Measurements from ENCODE around the gene BDKRB1. TPM values are rescaled to one million over a fixed set of nuclear protein-coding genes. Genes with fewer than 3 reads are reported as not detected.
"Not testable (repeated sequence)": the region's sequence is repeated elsewhere in the genome, so short reads cannot be mapped to it uniquely, and the experiment has no call there.

The BDKRB1 gene
- total RNA-seq, 1 donor from 2014 or later = 0.08 TPM

DNA sequence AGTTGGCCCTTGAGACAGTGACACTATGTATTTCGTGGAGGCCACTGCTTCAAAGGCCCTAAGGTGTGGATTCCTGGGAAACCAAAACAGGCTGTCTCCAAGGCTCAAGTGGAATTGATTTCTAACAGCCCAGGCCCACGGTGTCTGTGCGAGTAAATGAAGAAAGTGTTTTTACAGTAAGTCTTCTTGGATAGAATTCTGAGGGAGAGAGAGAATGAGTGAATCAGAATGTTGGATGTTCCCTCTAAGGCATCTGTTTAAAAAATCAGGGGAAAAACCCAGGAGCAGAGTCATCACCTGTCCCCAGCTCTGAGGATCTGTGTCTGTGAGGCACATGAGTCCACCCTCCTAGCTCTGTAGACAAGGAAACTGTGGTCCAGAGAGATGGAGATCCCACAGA, 22.3 kb upstream of the BDKRB1 start:
- no peak for DNase-seq (ENCODE audit: low read depth)

- DNase-seq (ENCODE audit: low read depth) = no peak
Measured at GRCh38 chr14:96235426-96235825, 20.6 kb upstream of the BDKRB1 start.

- DNase-seq (ENCODE audit: low read depth) = no peak
Measured at GRCh38 chr14:96237641-96238040, 18.4 kb upstream of the BDKRB1 start.

DNA sequence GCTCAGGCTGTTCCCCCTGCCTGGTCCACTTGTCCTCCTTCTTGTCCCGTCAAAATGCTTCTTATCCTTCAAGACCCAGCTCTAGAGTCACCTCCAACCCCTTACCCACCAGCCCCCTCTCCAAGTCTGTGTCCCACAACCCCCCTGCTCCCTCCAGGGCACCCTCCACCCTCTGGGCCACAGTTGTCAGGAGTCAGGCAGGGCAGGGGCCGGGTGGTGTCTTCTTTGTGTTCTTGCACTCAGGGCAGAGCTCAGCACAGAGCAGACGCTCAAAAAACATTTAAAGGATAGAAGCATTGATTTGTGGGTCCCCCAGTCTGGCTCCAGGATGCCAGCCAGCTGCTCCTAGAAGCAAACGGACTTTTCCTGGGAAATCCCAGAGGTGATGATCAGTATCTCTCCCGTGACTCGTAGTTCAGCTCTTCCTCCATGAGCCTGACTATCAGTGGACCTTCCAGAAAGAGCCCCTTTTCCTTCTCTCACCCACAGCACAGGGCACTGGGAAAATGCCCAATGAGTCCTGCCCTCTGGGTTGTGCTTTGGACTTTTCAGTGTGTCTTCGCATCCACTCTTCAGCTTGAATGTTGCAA, 17.2 kb upstream of the BDKRB1 start:
- no peak for DNase-seq (ENCODE audit: low read depth)

GRCh38 chr14:96239711-96240141, 16.3 kb upstream of the BDKRB1 start:
- DNase-seq (ENCODE audit: low read depth) = no peak

DNA sequence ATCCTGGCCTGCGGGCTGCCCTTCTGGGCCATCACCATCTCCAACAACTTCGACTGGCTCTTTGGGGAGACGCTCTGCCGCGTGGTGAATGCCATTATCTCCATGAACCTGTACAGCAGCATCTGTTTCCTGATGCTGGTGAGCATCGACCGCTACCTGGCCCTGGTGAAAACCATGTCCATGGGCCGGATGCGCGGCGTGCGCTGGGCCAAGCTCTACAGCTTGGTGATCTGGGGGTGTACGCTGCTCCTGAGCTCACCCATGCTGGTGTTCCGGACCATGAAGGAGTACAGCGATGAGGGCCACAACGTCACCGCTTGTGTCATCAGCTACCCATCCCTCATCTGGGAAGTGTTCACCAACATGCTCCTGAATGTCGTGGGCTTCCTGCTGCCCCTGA, 15.4 kb upstream of the BDKRB1 start:
- DNase-seq (ENCODE audit: low read depth) = no peak

DNA sequence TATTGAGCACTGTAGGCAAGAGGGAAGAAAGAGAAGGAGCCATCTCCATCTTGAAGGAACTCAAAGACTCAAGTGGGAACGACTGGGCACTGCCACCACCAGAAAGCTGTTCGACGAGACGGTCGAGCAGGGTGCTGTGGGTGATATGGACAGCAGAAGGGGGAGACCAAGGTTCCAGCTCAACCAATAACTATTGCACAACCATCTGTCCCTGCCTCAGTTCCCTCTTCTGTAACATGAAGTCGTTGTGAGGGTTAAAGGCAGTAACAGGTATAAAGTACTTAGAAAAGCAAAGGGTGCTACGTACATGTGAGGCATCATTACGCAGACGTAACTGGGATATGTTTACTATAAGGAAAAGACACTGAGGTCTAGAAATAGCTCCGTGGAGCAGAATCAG, 13.9 kb upstream of the BDKRB1 start:
- no peak for DNase-seq (ENCODE audit: low read depth)

- DNase-seq (ENCODE audit: low read depth) = no peak
Measured at GRCh38 chr14:96243785-96244184, 12.2 kb upstream of the BDKRB1 start.

DNA sequence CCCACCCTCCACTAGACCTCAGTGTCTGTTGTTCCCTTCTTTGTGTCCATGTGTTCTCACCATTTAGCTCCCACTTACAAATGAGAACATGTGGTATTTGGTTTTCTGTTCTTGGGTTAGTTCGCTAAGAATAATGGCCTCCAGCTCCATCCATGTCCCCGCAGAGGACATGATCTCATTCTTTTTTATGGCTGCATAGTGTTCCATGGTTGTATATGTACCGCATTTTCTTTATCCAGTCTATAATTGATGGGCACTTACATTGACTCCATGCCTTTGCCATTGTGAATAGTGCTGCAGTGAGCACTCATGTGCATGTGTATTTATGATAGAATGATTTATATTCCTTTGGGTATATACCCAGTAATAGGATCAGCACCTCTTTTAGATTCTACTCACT, 10.9 kb upstream of the BDKRB1 start:
- not testable (repeated sequence) for DNase-seq (ENCODE audit: low read depth)

DNA sequence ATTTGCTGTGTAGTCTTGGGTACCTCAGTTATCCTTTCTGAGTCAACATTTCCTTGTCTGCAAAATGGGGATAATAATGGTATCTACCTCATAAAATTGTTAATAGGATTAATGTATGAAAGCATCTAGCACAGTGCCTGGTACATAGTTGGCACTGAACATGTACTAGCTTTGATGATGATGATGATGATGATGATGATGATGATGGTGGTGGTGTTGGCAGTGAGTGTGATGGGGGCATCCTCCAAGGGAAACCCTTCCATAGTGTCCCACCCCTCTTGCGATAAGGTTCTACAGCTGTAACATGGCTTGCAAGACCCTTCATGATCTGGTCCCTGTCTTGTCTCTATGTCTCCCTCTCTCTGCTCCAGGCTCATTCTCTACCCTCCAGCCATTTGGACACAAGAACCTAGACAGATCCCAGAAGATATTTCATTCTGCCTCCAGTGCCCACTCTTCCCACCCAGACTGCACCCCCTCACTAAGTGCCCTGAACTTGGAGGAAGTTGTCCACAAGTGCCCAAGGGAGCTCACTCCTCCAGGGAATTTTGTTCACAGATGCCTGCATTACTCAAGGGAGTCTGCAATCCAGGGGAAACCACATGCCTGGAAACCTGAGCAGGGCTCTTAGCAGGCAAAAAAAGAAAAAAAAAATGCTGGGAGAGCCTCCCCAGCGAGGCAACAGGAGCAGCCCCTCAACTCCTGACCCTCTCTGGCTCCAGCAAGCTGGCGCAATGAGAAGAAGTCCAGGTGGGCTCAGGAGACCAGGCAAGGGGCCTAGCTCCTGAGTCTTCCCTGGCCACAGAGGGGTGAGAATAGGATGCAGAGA, 10.1 kb upstream of the BDKRB1 start:
- DNase-seq (ENCODE audit: low read depth) = peak; percentile 63

DNA sequence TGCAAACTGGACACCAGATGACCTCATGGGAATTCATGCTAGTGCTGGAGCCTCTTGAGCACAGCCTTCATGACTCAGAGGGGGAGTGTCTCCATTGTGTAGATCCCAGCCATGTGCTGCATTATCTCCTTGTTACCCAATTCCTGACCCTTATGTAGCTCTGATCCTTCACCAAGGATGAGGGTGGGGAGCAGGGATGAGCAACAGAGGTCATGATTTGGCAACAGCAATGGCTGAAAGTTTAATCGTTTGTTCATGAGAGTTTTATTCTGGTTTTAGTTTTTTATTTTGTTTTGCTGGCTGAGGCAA, 9.5 kb upstream of the BDKRB1 start:
- DNase-seq (ENCODE audit: low read depth) = peak; percentile 85

GRCh38 chr14:96247031-96247430, 9.0 kb upstream of the BDKRB1 start:
- no peak for DNase-seq (ENCODE audit: low read depth)

DNA sequence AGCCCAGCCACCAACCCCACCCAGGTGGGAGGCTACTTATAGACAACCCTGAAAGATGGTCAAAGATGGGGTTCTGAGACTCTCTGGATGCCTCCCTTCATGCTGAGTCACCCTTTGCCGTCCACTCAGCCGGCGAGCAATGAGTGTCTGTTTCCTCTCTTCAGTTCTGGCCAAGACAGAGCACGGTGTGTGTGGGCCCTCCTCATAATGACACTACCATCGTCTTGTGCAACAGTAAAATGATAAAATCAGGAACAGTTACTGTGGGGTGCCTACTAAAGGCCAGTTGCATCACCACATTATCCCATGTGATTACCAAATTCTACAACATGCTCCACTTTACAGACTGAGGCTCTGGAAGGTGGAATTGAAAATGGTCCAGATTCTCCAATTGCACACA, 7.0 kb upstream of the BDKRB1 start:
- no peak for DNase-seq (ENCODE audit: low read depth)

DNA sequence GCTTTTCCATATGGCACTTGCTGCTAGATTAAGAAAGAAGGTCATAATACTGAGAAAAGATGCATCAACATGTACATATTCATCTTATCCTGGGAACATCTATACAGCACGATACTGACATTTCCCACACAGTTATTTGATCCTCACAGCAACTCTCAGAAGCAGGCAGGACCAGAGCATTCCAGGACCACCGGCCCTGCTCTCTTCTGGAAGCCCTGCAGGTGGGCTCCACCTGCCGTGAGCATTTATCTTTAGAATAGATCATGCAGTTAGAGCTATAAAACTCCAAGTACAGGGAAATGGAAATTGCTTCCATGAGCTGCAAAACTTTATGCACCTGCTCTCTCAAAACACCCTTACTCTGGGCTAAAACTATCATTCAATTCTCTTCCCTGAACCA, 5.5 kb upstream of the BDKRB1 start:
- DNase-seq (ENCODE audit: low read depth) = no peak

GRCh38 chr14:96251656-96252155, 4.3 kb upstream of the BDKRB1 start:
- DNase-seq (ENCODE audit: low read depth) = no peak

DNA sequence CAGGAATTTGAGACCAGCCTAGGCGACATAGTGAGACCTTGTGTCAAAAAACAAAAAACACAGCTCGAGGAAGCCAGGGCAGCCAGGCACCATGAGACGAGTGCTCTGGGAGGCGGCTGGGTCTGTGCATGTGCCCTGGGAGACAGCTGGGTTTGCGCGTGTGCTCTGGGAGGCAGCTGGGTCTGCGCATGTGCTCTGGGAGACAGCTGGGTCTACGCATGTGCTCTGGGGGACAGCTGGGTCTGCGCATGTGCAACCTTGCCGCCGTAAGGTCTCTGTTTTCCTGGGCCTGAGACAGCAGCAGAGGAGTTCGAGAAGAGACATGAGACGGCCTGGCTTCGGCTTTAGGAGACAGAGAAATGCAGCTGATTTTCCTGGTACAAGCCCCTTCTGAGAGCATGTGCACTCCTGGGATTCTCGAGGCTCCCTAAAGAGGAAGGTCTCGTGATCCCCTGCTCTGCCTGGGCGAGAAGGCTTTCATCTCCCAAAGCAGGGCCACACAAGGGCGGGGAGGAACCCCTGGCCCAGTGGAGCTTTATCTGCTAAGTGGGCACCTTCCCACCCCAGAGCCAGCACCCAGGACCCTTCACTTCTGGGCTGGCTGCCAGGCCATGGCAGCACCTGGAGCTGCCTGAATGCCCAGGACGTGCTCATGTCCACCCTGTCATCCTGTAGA, 3.5 kb upstream of the BDKRB1 start:
- DNase-seq (ENCODE audit: low read depth) = no peak

DNA sequence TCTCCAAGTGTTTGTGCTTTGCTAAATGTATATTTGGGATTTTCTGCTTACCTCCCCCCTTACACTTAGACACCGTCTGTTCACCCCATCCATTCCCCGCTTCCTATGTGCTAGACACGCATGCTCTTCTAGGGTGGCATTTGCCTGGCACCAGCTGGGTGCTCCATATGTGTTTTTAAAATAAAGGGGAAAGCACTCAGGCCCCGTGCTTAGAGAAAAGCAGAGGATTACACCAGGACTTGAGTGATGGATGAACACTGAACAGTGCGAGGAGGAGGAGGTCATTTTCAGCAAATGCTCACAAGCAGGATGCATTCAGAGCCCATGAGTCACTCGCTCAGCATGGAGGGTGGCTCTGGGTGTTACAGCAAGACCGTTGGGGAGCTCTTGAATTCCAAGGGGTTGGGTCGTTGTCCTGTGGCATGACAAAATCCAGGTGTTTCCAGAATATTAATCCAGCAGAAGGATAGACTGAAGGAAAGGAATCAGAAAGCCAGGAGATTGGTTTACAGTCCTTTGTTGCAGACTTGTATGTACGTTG, 2.9 kb upstream of the BDKRB1 start:
- DNase-seq (ENCODE audit: low read depth) = peak; percentile 76

DNA sequence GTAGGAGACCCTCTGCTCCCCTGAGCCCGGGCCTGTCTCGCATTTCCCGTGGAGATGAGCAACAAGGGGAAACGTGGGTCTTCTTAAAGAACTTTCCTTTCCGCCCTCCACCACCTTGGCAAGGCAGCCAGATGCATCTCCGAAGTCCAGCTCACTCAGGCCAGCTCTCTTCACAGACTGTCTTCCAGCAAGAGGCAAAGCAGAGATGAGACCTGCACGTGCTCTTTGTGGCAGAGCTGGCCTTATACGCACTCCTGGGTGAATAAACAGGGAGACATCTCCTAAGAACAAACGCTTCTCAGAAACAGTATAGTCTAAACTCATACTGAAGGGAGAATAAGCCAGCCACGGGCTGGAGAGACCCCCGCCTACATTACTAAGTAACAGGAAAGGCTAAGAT, 1.3 kb upstream of the BDKRB1 start:
- DNase-seq (ENCODE audit: low read depth) = no peak

DNA sequence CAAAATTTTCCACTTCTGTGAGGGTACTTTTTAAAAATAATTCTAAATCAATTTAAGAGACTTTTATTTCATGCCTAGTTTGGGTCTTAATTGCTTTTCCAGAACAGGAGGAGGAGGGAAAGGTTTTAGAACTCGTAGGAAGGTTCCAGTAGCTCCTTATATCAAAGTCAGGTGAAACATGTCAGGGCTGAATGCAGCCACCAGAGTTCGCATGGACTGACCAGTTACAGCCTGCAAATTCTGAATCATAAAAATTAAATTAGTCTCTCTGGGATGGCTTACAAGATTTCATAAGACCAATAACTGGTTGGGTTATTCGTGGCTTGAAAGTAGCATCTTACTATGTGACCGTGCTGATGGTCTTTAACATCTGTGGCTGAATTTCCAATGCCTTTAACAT, 397 bp downstream of the BDKRB1 start:
- DNase-seq (ENCODE audit: low read depth) = no peak

DNA sequence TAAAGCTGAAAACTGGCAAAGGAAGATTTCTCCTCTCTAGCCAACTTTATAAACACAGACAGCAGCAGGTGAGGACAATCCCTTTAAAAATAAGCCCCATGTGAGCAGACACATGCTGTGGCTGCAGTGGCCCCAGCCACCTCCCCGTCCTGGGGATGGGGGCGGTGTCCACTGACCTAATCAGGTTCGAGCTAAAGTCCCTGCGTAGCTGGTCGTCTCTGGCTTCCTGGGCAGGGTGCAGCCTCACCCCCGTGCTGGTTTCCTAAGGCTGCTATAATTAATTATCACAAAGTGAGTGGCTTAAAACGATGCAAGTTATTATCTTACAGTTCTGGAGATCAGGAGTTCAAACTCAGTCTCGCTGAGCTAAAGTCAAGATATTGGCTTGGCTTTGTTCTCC, 1.0 kb downstream of the BDKRB1 start:
- no peak for DNase-seq (ENCODE audit: low read depth)

GRCh38 chr14:96257900-96258299, 1.9 kb downstream of the BDKRB1 start:
- no peak for DNase-seq (ENCODE audit: low read depth)

GRCh38 chr14:96260341-96260821, 4.4 kb downstream of the BDKRB1 start:
- DNase-seq (ENCODE audit: low read depth) = peak; percentile 70
